ENCODE measurements around the gene LSM4.

Gene LSM4

DNA sequence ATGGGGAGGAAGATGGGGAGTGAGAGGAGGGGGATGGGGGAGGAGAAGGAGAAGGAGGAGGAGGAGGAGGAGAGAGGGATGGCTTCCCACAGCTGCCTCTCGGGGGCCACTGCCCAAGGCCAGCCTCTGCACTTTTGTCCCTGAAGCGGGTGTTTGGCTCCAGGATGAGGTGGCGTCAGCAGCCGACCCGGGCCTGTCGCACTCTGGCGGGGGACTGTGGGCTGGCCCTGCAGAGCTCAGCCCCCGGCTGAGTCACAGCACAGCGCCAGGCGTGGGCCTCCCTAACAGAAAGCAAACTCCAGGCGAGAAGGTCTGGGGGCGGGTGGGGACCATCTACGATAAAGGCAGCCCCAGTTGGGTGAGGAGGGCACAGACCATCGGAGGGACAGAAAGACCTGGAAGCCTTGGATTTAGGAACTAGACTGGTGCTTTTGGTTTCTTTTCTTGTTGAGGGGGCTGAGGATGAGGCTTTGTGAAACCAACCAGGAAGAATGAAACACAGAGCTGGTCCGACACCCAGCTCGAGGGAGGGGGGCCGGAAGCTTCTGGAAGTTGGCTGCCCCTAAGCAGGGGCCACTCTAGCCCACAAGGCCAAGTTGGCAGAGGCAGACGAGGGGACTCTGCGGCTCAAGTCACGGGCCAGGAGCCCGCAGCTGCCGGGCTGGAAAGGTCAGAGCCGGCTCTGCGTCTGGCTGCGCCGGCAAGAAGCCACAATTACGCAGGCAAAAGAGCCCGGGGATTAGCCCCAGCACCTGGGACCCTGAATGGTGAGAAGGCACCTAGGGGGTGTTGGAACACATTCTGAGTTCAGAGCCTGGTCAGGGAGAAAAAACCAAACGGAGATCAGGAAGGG, 18.2 kb downstream of the LSM4 start:
- peak; percentile 89 for DNase-seq (ENCODE audit: low spot score)

DNA sequence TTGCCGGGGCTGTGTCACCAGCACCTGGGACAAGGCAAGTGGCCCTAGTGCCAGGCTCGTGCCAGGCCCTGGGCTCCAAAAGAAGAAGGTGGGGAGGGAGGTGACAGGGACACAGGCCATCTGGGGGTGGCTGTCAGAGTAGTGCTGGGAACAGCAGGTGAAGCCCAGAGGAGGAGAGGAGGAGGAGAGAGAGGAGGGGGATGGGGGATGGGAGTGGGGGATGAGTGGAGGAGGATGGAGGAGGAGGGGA, 18.7 kb downstream of the LSM4 start:
- DNase-seq (ENCODE audit: low spot score) = no peak
- TF ChIP-seq, protein P1, sequence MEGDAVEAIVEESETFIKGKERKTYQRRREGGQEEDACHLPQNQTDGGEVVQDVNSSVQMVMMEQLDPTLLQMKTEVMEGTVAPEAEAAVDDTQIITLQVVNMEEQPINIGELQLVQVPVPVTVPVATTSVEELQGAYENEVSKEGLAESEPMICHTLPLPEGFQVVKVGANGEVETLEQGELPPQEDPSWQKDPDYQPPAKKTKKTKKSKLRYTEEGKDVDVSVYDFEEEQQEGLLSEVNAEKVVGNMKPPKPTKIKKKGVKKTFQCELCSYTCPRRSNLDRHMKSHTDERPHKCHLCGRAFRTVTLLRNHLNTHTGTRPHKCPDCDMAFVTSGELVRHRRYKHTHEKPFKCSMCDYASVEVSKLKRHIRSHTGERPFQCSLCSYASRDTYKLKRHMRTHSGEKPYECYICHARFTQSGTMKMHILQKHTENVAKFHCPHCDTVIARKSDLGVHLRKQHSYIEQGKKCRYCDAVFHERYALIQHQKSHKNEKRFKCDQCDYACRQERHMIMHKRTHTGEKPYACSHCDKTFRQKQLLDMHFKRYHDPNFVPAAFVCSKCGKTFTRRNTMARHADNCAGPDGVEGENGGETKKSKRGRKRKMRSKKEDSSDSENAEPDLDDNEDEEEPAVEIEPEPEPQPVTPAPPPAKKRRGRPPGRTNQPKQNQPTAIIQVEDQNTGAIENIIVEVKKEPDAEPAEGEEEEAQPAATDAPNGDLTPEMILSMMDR (IDR thresholded peaks at IDR 0.05; ENCODE audit: extremely low read depth, missing control alignments) = no peak

More for the DNA sequence above, 18.2 kb downstream of the LSM4 start:
- TF ChIP-seq, protein P1 (IDR thresholded peaks at IDR 0.05; ENCODE audit: extremely low read depth, missing control alignments) = no peak

DNA sequence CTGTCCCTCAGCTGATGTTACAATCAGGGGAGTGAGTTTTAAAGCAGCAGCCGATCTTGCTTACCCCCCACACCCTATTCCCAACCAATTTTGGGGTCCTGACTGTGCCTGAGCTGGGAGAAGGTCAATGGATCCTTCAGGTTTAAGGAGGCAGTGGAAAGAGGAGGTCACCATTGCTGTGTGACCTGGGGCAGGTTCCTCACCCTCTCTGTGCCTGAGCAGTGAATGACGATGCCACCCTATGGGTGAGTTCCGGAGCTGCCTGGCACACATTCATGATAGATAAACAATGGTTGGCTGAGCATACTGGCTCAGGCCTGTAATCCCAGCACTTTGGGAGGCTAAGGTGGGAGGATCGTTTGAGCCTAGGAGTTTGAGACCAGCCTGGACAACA, 21.2 kb downstream of the LSM4 start:
- TF ChIP-seq, protein P1 (IDR thresholded peaks at IDR 0.05; ENCODE audit: extremely low read depth, missing control alignments) = no peak
- no peak for DNase-seq (ENCODE audit: low spot score)

DNA sequence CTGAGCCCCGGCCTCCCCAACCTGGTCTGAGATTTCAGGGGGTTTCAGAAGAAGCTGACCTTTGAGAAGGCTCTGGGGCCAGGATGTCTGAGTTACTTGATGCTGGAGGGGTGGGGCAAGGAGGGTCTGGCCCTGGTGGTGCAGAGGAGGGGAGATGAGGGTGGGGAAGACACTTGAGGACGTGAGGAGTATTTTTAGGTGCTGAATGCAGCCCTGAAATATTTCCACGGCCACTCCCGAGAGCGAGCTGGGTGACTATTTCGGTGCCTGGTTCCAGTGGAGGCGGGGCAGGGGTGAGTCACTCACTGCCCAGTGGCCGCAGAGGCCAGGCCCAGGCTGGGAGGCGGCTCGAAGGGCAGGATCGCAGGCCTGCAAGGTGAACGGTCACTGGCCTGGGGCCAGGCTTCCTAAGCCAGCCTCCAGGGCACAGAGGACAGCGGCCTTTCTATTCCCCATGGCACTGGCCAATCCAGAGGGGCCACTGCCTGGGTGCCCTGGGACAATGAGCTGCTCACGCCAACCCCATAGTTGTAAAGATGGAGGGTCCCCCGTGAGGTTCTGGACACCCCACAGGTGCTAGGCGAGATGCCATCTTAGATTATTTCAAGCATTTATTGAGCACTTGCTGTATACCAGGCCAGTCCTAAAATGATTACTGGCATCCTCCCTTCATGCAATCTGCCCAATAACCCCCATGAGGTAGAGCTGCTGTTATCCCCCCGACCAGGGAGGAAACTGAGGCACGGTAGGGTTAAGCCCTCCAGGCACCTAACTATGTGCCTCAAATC, 21.8 kb downstream of the LSM4 start:
- DNase-seq (ENCODE audit: low spot score) = no peak

DNA sequence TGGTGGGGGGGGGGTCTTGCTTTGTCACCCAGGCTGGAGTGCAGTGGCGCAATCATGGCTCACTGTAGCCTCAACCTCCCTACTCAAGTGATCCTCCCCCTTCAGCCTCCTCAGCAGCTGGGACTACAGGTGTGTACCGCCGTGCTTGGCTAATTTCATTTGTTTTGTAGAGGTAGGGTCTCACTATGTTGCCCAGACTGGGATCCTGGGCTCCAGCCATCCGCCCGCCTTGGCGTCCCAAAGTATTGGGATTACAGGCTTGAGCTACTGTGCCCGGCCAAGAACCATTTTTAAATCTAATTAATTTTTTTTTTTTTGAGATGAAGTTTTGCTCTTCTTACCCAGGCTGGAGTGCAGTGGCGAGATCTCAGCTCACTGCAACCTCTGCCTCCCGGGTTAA, 23.2 kb downstream of the LSM4 start:
- DNase-seq (ENCODE audit: low spot score) = no peak
- TF ChIP-seq, protein P1 (IDR thresholded peaks at IDR 0.05; ENCODE audit: extremely low read depth, missing control alignments) = no peak

More for the DNA sequence above, 21.8 kb downstream of the LSM4 start:
- TF ChIP-seq, protein P1 (IDR thresholded peaks at IDR 0.05; ENCODE audit: extremely low read depth, missing control alignments) = no peak

DNA sequence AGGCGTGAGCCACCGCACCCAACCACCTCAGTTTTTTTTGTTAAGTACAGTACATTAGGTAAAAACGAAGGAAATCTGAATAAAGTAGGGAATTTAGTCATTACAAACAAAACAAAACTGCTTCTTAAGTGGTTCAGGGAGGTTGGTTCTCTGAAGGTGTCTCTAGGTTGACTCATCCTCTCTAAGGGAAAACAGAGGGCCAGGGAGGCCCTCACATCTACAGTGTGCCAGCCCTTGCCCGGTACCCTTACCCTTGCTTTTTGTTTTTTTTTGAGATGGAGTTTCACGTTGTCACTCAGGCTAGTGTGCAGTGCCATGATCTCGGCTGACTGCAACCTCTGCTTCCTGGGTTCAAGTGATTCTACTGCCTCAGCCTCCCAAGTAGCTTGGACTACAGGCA, 24.3 kb downstream of the LSM4 start:
- no peak for DNase-seq (ENCODE audit: low spot score)
- TF ChIP-seq, protein P1 (IDR thresholded peaks at IDR 0.05; ENCODE audit: extremely low read depth, missing control alignments) = no peak

DNA sequence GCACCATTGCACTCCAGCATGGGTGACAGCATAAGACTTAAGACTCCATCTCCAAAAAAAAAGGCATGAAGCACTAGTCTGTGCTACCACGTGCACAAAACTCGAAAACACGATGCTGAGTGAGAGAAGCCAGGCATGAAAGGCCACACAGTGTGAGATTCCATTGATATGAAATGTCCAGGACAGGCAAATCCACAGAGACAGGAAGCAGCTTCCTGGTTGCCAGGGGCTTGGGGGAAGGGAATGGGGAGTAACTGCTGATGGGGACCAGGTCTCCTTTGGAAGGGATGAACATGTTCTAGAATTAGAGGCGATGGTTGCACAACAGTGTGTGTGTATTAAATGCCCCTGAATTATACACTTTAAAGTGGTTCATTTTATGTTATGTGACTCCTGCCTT, 25.6 kb downstream of the LSM4 start:
- TF ChIP-seq, protein P1 (IDR thresholded peaks at IDR 0.05; ENCODE audit: extremely low read depth, missing control alignments) = no peak
- DNase-seq (ENCODE audit: low spot score) = no peak
